Erythroblast (primary cell): ENCODE measurements around the gene PIP4K2A.
"Not testable (repeated sequence)": the region's sequence is repeated elsewhere in the genome, so short reads cannot be mapped to it uniquely, and the experiment has no call there.

ENCODE experiments used
- DNase-seq, 2 experiments: peaks; one replicate each; lab custom pipeline; 2025; lab: John Stamatoyannopoulos, UW
- GATA1 ChIP-seq: IDR thresholded peaks from 2 replicates; pipeline ENCODE4 v1.6.1; 2011; ENCODE audit warnings: low read depth, mild to moderate bottlenecking, control low read depth, low read length, moderate library complexity
- POLR2A ChIP-seq: IDR thresholded peaks from 2 replicates; pipeline ENCODE4 v1.6.1; 2011; ENCODE audit warnings: mild to moderate bottlenecking, low read length

Gene PIP4K2A

DNA sequence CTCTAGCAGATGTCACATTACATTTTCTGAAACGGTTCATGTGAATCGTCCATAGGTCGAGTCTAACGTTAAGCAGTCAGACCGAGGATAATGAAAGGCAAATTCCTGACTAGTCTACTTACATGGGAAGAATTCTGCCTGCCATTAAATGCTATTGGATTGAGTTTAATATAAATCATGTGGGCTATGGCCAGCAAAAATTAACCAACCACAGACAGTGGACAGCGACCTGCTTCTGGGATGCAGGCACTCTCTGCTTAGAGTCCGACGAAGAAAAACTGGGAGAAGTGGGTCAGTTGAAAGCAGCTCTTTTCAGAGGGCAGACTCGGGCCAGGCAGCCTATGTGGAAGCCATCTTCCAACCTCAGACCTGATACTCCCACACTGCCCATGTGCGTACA is 16.6 kb downstream of the PIP4K2A start:
- no peak for DNase-seq
- TF ChIP-seq POLR2A (no peak), GATA1 (no peak)

DNA sequence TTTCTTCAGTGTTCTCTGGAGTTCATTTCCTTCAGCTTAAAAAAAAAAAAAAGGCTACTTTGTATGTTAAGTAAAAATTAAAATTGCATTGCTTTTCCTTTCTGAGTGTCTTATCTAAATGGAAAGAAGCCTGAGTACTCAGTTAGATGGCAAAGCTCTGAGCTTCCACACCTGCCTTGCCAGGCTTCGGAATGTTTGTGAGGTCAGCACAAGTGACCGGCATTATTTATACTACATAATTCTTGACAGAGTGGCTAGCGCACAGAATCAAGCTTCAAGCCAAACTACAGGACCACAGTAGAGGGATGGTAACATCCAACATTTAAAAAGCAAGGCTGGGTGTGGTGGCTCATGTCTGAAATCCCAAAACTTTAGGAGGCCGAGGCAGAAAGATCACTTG is 17.3 kb downstream of the PIP4K2A start:
- DNase-seq = no peak
- no peak for TF ChIP-seq POLR2A
- TF ChIP-seq GATA1 = no peak

DNA sequence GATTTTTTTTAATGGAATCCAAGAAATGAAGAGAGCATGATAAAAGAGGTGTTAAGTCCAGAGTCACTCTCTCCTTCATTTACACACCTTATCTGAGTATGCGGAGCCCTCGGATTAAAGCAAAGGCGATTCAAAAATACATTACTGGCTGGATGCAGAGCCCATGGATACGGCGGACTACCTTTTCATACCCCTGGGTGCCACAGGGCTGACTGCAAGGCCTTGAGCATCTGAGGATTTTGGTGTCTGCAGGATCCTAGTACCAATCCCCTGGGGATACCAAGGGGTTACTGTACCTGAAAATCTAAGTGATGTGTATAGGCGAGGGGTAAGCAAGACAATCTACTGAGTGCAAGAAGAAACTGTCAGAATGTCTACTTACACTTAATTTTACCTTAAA is 20.5 kb downstream of the PIP4K2A start:
- DNase-seq = peak in 1 of 2 experiments; percentile 62
- no peak for TF ChIP-seq POLR2A
- no peak for TF ChIP-seq GATA1

DNA sequence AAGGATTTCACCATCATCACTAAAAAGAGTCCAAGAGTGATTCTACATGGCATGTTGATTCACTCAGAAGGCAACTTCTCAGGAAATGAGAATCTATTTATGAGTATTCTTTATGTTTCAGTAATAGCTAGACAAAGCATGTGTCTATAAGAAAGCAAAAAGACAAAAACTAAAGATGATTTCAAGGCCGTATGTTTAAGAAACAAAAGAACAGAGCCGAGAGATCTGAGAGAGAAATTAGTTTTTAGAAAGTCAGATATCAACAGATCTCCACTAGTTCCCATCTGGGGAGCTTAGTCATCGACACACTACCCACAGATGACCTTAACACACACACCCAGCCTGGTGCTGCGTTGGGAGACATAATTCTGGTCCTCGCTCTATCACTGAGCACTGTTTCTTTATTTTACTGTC is 21.0 kb downstream of the PIP4K2A start:
- no peak for TF ChIP-seq POLR2A
- DNase-seq = peak; percentile 87 to 88

DNA sequence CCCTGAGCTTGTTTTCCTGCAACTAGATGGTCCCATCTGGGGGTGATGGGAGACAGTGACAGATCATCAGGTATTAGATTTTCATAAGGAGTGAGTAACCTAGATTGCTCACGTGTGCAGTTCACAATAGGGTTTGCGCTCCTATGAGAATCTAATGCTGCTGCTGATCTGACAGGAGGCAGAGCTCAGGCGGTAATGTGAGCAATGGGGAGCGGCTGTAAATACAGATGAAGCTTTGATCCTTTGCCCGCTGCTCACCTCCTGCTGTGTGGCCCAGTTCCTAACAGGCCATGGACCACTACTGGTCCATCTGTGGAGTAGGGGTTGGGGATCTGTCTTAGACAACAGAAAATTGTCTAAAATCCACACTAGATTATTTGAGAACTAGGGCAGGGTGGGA is 22.3 kb downstream of the PIP4K2A start:
- not testable (repeated sequence) for DNase-seq

DNA sequence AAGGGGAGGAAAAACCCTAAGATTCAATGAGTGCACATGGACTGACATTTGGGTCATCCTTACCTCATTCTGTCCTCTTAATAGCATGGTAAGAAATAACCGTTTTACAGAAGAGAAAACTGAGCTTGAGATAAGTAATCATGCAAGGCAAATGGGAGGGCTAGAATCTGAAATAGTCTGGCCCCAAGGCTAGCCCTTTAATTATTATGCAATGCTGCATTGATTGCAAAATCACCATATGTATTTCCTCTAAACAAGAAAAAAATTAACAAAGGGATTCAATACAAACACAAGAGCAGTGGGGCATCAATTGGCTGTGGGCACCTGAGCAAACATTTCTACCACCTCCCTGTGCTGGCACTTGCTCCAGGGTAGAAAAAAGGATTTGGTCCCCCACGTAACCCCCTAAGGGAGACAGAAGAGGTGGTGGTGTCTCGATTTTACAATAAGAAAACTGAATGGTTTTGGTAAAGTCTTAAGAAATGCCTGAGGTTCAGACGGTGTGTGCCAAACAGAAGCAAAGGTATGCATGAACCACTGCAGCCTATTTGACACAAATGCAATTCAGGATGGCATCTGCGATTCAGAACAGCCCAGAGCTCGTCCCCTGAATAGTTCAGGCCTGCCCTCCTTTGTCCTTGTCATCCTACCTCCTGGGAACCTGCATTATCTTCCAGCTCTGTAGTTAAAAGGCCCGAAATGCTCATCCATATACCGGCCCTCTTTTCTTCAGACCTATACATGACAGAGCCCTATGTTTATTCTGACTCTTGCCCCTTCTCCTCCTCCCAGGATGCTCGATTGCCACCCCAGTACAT is 23.6 kb downstream of the PIP4K2A start:
- DNase-seq = peak in 1 of 2 experiments; percentile 55
- TF ChIP-seq POLR2A (no peak), GATA1 (no peak)

DNA sequence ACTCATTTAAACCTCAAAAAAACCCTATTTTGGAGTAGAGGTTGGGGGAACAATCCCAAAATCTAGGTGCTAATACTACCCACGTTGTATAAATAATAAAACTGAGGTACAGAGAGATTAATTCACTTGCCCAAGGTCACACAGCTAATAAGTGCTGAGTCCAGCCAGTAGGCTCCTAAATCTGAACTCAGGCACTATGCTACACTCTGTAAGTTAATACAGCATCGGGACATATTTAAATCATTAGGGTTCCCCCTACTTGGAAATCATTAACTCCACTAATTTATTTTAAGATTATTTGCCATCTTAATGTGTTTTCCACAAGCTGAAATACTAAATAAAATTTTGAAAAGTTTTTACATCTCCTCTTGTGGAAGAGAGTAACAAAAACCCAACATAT is 24.2 kb downstream of the PIP4K2A start:
- DNase-seq = no peak
- no peak for TF ChIP-seq GATA1
- TF ChIP-seq POLR2A = no peak

DNA sequence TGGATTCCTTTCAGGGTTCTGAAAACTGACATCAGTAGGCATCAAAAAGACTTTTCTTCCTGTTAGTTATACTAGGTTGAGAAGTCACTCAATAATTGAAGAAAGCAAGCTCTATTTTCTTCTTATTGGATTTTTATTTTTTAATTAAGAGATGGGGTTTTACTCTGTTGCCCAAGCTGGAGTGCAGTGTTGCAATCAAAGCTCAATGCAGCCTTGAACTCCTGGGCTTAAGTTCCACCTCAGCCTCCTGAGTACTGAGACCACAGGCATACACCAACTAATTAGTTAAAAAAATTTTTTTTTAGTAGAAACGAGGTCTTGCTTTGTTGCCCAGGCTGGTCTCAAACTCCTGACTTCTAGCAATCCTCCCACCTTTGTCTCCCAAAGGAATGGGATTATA is 28.0 kb downstream of the PIP4K2A start:
- DNase-seq = no peak
- no peak for TF ChIP-seq GATA1

DNA sequence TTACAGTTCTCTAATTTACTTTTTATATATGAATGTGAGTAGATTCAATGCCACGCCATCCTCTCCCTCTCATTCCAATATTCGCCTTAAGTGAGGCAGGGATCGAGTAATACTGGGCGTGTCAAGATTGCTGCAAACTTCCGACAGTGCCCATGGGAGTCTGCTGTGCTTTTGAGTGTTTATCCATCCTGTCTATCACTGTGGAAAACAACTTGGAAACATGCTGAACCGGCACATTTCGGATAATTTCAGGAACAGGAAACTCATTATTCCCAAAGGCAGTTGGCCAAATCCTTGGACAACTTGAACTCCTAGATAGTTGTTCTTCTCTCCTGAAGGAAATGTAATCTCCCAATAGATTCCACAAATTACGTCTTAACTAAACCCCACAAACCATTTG is 28.5 kb downstream of the PIP4K2A start:
- DNase-seq = no peak
- no peak for TF ChIP-seq GATA1
- no peak for TF ChIP-seq POLR2A

DNA sequence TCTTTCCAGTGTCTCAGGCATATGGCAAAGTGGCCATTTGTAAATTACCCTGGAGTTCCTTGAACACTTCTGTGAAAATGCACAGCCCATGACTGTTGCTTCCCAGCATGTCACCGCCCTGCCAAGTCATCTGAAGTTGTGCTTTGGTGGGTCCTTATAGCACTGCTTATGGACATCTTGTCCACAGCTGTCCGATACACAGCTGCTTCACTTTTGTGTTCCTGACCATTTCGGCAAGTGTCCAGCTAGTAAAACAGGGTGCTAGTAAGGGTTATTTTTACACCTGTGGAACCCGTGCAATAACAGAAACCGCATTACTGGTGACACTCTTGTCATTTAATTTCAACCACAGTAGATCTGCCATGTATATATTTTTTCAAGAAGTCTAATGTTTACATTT is 29.7 kb downstream of the PIP4K2A start:
- TF ChIP-seq POLR2A = no peak
- no peak for TF ChIP-seq GATA1
- peak; percentile 78 to 82 for DNase-seq

DNA sequence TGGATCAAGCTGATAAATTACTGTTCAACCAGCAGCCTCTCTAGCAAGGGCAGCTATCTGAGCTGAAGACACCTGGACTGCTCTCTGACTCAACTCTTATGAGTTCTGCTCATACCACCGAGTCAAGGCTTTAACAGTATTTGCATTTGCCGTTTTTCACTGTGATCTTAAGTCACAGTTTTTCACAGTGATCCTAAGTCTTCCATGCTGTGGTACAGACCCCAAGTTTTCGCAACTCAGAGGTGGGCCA is 31.3 kb downstream of the PIP4K2A start:
- DNase-seq = no peak
- no peak for TF ChIP-seq POLR2A
- TF ChIP-seq GATA1 = no peak

DNA sequence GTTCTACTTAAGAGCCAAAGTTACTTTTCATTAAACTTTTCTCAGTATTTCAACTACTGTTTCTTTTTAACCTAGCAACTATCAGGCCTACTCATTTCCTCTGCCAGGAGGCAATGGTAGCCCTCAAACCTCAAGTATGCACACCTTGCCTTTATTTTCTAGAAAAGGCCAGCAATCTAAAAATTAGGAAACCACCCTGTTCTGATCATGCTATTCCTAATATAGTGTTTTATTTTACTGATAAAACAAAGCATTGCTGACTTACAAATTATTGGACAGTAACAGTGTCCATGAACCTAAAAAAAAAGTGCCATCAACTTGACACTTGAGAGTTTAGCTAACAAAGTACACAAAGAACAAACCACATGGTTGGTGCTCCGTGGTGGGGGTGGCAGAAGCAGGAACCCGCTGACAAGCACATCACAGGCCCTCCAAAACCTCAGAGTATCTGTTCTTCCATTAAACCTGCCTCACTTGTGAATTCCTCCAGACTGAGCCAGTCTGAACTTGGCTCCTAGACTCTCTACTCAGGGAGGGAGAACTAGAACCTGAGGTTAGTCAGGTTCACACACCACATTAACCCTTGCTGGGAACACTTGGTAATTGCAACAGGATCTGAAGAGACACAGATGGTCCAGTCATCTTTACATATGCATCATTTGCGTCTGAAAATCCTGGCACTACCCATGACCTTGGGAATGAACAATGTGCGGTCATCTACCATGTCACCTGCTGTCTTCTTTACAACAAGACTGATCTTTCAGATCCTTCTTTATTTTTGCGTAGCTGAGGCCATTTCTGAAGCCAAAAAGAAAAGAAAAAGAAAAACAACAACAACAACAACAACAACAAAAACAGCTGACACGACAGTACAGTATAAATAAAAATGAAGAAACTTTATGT is 31.9 kb downstream of the PIP4K2A start:
- no peak for TF ChIP-seq GATA1
- no peak for TF ChIP-seq POLR2A
- DNase-seq = peak; percentile 67 to 75

DNA sequence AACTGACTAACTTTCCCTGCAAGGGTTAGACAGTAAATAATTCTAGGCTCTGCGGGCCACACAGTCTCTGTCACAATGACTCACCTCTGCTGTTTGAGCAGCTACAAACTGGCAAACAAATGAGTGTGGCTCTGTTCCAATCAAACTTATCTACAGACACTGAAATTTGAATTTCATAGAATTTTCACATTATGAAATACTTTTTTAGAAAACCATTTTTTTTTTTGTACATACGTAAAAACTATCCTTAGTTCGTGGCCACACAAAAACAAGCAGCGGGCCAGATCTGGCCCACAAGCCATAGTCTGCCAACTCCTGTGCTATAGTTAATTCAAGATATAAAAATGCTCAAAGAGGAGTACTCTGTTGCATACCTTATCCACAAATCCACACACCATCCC is 32.6 kb downstream of the PIP4K2A start:
- DNase-seq = peak; percentile 85 to 88

DNA sequence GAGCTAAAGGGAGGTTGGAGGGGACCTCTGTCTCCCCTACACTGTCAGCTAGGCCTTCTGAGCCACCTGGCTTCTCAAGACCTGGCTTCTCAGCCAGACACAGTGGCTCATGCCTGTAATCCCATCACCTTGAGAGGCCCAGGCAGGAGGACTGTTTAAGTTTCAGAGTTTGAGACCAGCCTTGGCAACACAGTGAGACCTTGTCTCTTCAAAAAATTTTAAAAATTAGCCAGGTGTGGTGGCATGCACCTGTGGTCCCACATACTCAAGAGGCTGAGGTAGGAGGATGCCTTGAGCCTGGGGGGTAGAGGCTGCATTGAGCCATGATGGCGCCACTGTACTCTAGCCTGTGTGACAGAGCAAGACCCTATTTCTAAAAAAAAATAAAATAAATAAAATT is 33.1 kb downstream of the PIP4K2A start:
- TF ChIP-seq POLR2A = no peak
- no peak for TF ChIP-seq GATA1
- no peak for DNase-seq

More for the DNA sequence above, 32.6 kb downstream of the PIP4K2A start:
- TF ChIP-seq GATA1 (no peak), POLR2A (peak; percentile 52)
